ENCODE data around the gene CNTNAP2.

DNA sequence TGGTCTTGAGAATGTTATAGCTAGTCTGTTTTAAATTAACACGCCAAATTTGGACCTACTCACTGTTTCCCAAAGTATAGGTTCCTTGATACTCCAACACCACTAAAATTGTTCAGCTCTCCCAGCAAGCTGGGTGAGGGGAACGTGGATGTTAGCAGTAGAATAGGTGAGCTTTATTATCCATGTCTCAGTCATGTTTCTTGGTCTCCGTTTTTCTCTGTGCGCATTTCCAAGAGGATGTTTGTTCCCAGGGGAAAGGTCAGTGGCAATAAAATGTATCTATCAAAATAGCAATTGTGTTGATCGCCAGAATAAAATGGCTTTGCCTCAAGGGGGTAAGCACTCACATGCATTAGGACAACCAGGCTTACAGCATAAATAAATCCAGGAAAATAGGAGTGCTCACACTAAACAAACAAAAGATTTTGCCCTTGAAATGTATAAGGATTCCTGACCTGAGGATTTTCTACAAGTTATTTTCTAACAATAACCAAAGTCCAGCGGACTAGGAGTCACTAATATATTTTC is 2286.9 kb downstream of the CNTNAP2 start:
- TF ChIP-seq, protein P1, sequence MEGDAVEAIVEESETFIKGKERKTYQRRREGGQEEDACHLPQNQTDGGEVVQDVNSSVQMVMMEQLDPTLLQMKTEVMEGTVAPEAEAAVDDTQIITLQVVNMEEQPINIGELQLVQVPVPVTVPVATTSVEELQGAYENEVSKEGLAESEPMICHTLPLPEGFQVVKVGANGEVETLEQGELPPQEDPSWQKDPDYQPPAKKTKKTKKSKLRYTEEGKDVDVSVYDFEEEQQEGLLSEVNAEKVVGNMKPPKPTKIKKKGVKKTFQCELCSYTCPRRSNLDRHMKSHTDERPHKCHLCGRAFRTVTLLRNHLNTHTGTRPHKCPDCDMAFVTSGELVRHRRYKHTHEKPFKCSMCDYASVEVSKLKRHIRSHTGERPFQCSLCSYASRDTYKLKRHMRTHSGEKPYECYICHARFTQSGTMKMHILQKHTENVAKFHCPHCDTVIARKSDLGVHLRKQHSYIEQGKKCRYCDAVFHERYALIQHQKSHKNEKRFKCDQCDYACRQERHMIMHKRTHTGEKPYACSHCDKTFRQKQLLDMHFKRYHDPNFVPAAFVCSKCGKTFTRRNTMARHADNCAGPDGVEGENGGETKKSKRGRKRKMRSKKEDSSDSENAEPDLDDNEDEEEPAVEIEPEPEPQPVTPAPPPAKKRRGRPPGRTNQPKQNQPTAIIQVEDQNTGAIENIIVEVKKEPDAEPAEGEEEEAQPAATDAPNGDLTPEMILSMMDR (conservative IDR thresholded peaks at IDR 0.05; ENCODE audit: low read length) = no peak
- TF ChIP-seq EZH2phosphoT487 (IDR thresholded peaks at IDR 0.05; ENCODE audit: borderline replicate concordance, low read depth, low read length) = no peak
